K562 treated with DMSO at 1 percent for 24 hours (cell line): Measurements from ENCODE around the gene SYT1. TPM values are rescaled to one million over a fixed set of nuclear protein-coding genes. Genes with fewer than 3 reads are reported as not detected.

Source experiments
- total RNA-seq: library from RNA; unstranded; fragments of 300-600 nt; gene quantifications from 2 replicates; pipeline ENCODE4 v1.2.3, GENCODE V29; 2022; ENCODE audit warnings: low read depth; ENCODE audit not compliant: insufficient read depth

Gene SYT1
- total RNA-seq = 0.13 and 0.25 TPM in 2 replicates

DNA sequence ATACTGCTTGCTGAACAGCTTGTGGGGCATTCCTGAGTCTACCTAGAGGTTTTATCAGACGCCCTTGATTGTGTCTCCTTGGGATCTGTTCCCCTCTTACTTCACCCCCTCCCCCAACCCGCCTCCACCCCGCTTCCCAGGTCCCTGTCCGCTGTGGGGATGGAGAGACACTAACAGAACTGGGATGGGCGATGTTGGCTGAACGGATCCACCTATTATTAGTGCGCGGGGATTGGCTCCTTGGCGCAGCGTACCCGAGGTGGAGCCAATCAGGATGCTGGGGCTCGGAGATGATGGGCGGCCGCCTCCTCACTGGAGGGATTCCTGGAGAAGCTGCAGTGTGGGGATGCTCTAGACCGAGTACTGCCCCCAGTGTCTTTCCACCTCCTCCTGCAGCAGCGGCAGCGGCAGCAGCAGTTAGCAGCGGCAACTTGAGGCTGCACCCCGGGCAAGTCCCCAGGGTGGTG, at the start of gene SYT1:
SYT1 (plus strand) TSS at position 372 of the 467 bp plus-strand sequence.

